GM12878 (cell line): Measurements from ENCODE around the gene CCDC9B. TPM values are rescaled to one million over a fixed set of nuclear protein-coding genes. Genes with fewer than 3 reads are reported as not detected.

Experiments used
- ATF3 ChIP-seq: IDR thresholded peaks from 2 replicates; pipeline ENCODE4 v1.6.1; 2011; ENCODE audit warnings: low read depth, mild to moderate bottlenecking, low read length, moderate library complexity, borderline replicate concordance; ENCODE audit errors: extremely low read depth
- CBFB ChIP-seq: IDR thresholded peaks from 2 replicates; pipeline ENCODE4 v1.6.1; 2016; ENCODE audit warnings: antibody characterized with exemption, low read depth
- E2F8 ChIP-seq: fragments of 450-650 bp; IDR thresholded peaks from 2 replicates; pipeline ENCODE4 v1.6.1; 2018; ENCODE audit warnings: mild to moderate bottlenecking, low read depth, moderate library complexity; ENCODE audit not compliant: partially characterized antibody
- E4F1 ChIP-seq: fragments of 450-650 bp; IDR thresholded peaks from 2 replicates; pipeline ENCODE4 v1.6.1; 2018; ENCODE audit warnings: borderline replicate concordance, mild to moderate bottlenecking; ENCODE audit not compliant: partially characterized antibody
- EED ChIP-seq: sonication (generic); IDR thresholded peaks from 2 replicates; pipeline ENCODE4 v1.6.1; 2016; ENCODE audit warnings: antibody characterized with exemption, low read depth
- EGR1 ChIP-seq, 2 experiments: IDR thresholded peaks; 1 replicate in 1 of 2; 2 replicates in 1 of 2; pipeline ENCODE4 v1.6.1; 2011 to 2012; ENCODE audit warnings: low read depth in 2 of 2, low read length in 2 of 2, borderline replicate concordance in 1 of 2, mild to moderate bottlenecking in 1 of 2, moderate library complexity in 1 of 2
- FOS ChIP-seq: IDR thresholded peaks from 3 replicates; pipeline ENCODE4 v1.6.1; 2011; ENCODE audit warnings: borderline replicate concordance; ENCODE audit not compliant: insufficient read length; ENCODE audit errors: extremely low read depth
- HDAC6 ChIP-seq: fragments of 200-600 bp; sonication (generic); IDR thresholded peaks from one replicate; pipeline ENCODE4 v1.8.0; 2017; ENCODE audit warnings: antibody characterized with exemption; ENCODE audit not compliant: unreplicated experiment
- JUND ChIP-seq: IDR thresholded peaks from 2 replicates; pipeline ENCODE4 v1.6.1; 2012; ENCODE audit warnings: low read depth, mild to moderate bottlenecking, low read length, improper control_type of control experiment, moderate library complexity
- NFYB ChIP-seq: IDR thresholded peaks from 2 replicates; pipeline ENCODE4 v1.6.1; 2011; ENCODE audit warnings: low read depth, mild to moderate bottlenecking, low read length, improper control_type of control experiment, moderate library complexity; ENCODE audit not compliant: insufficient read depth
- SIX5 ChIP-seq: IDR thresholded peaks from 2 replicates; pipeline ENCODE4 v1.6.1; 2011; ENCODE audit warnings: mild to moderate bottlenecking, low read depth, low read length, moderate library complexity; ENCODE audit not compliant: severe bottlenecking
- SREBF2 ChIP-seq: IDR thresholded peaks from 2 replicates; pipeline ENCODE4 v1.6.1; 2012; ENCODE audit warnings: mild to moderate bottlenecking, low read length
- USF1 ChIP-seq: IDR thresholded peaks from 2 replicates; pipeline ENCODE4 v1.6.1; 2011; ENCODE audit warnings: borderline replicate concordance, low read depth, mild to moderate bottlenecking, moderate library complexity, mixed read lengths, low read length; ENCODE audit not compliant: insufficient read depth; ENCODE audit errors: extremely low read length
- YY1 ChIP-seq: IDR thresholded peaks from 2 replicates; pipeline ENCODE4 v1.6.1; 2011; ENCODE audit warnings: low read depth, mild to moderate bottlenecking, low read length
- ZBTB11 ChIP-seq: fragments of 450-650 bp; formaldehyde crosslinking; IDR thresholded peaks from 2 replicates; pipeline ENCODE4 v1.5.0; 2022; ENCODE audit warnings: mild to moderate bottlenecking, missing genetic modification characterization
- ZNF622 ChIP-seq: fragments of 450-650 bp; IDR thresholded peaks from 2 replicates; pipeline ENCODE4 v1.6.1; 2017; ENCODE audit warnings: mild to moderate bottlenecking, inconsistent platforms
- polyA plus RNA-seq, 11 experiments: library from polyadenylated mRNA; depleted of rRNA in 4 of 11; unstranded in 6 of 11; stranded (reverse) in 5 of 11; fragments of >200 nt; fragmentation: Nextera tagmentation in 4 of 11; fragmentation: Illumina TruSeq in 1 of 11; extraction: Ambion mirVana in 4 of 11; extraction: Trizol in 1 of 11; gene quantifications; 1 replicate in 1 of 11; 2 replicates in 10 of 11; pipeline versions ENCODE4 v1.2.1 to v1.2.3, GENCODE V29; 2011 to 2016; ENCODE audit warnings: inconsistent platforms in 2 of 11, missing spikeins in 2 of 11, low read depth in 1 of 11
- total RNA-seq, 4 experiments: library from RNA; depleted of rRNA in 3 of 4; stranded (reverse); fragments of >200 nt in 3 of 4; fragmentation: Illumina TruSeq in 1 of 4; extraction: Trizol in 1 of 4; gene quantifications; 2 replicates each; pipeline versions ENCODE4 v1.2.1 to v1.2.3, GENCODE V29; 2013 to 2021

CCDC9B gene
- total and polyA plus RNA-seq, 10 of the 15 experiments (the other 5 are each of a cell fraction or from before 2014, with no cell fraction given) = 0.01 to 0.08 (median 0.03) TPM; not detected in 6

- TF ChIP-seq ZNF622 = no peak
- peak; percentile 90 for TF ChIP-seq E4F1
- TF ChIP-seq USF1 = no peak
- peak; percentile 51; the same call in 1 of the 2 replicates for TF ChIP-seq JUND
- no peak for TF ChIP-seq SREBF2
- no peak for TF ChIP-seq FOS
- no peak for TF ChIP-seq ZBTB11 (CRISPR knock-in tag)
- no peak for TF ChIP-seq HDAC6
- no peak for TF ChIP-seq NFYB
- no peak; the same call in 1 of the 2 replicates for TF ChIP-seq YY1
- no peak for TF ChIP-seq SIX5
- TF ChIP-seq EED = no peak
- TF ChIP-seq ATF3 = no peak
- no peak for TF ChIP-seq CBFB
- peak in 1 of 2 experiments; percentile 5; a peak in 1 of 3 replicates for TF ChIP-seq EGR1 (IDR thresholded peaks at IDR 0.05; ENCODE audit: borderline replicate concordance in 1 of 2, low read depth in 2 of 2, low read length in 2 of 2)
- TF ChIP-seq E2F8 = no peak
These were observed 17.3 kb downstream of the CCDC9B start, which contains the start of gene INAFM2 (continued) for GRCh38 chr15:40323239-40323952.
